Stimulated activated effector memory CD8-positive, alpha-beta T cell treated with anti-CD3 and anti-CD28 coated beads, Interleukin-12 subunit alpha, Interleukin-12 subunit beta, amount 100 ng/mL, for 72 hours (primary cell): Measurements from ENCODE around the gene TGFBR2.
"Not testable (repeated sequence)": the region's sequence is repeated elsewhere in the genome, so short reads cannot be mapped to it uniquely, and the experiment has no call there.

ENCODE experiments used
- ATAC-seq: fragments of 150-1000 bp; cut with Tn5 transposase; 2 replicates; pipeline ENCODE4 v1.10.0; 2021
- DNase-seq, 2 donors: peaks; one replicate each; pipeline ENCODE4 v3.0.0; 2021 to 2022; ENCODE audit warnings: low spot score in 2 of 2
- H3K27ac Mint-ChIP-seq: one replicate; pipeline ENCODE4 v1.8.0; 2022; ENCODE audit warnings: mild to moderate bottlenecking, mixed read lengths
- H3K36me3 Mint-ChIP-seq: one replicate; pipeline ENCODE4 v1.8.0; 2022; ENCODE audit warnings: mild to moderate bottlenecking, mixed read lengths
- H3K4me1 Mint-ChIP-seq: one replicate; pipeline ENCODE4 v1.8.0; 2022; ENCODE audit warnings: mixed read lengths
- H3K4me3 Mint-ChIP-seq: one replicate; pipeline ENCODE4 v1.8.0; 2022; ENCODE audit warnings: mild to moderate bottlenecking, mixed read lengths
- H3K9me3 Mint-ChIP-seq: one replicate; pipeline ENCODE4 v1.8.0; 2022; ENCODE audit warnings: mixed read lengths

TGFBR2 gene

GRCh38 chr3:30622047-30622545, 15.7 kb downstream of the TGFBR2 start:
- Mint-ChIP-seq H3K4me1 (peaks cover 83% of the 10 kb centered on the region), H3K4me3 (peak overlapping the region; percentile 82), H3K36me3 (peaks cover 100% of the 10 kb centered on the region), H3K27ac (peak overlapping the region; percentile 89), H3K9me3 (no peaks in the 10 kb centered on the region)
- ATAC-seq (peak; percentile 23), DNase-seq (no peak)

- peaks cover 96% of the 10 kb centered on the region for H3K36me3 Mint-ChIP-seq
- no peaks in the 10 kb centered on the region for H3K9me3 Mint-ChIP-seq
- DNase-seq (no peak), ATAC-seq (no peak)
- peak overlapping the region; percentile 82 for H3K4me3 Mint-ChIP-seq
- peaks cover 79% of the 10 kb centered on the region for H3K4me1 Mint-ChIP-seq
- peak overlapping the region; percentile 89 for H3K27ac Mint-ChIP-seq
Observed at GRCh38 chr3:30622790-30623189, 16.4 kb downstream of the TGFBR2 start.

GRCh38 chr3:30623351-30623750, 16.9 kb downstream of the TGFBR2 start:
- no peak for DNase-seq
- Mint-ChIP-seq H3K36me3 (peaks cover 96% of the 10 kb centered on the region), H3K4me1 (peaks cover 77% of the 10 kb centered on the region), H3K4me3 (peak overlapping the region; percentile 82), H3K27ac (peak overlapping the region; percentile 89), H3K9me3 (no peaks in the 10 kb centered on the region)
- ATAC-seq: peak; percentile 57

- Mint-ChIP-seq H3K4me3 (peak overlapping the region; percentile 82), H3K36me3 (peaks cover 95% of the 10 kb centered on the region), H3K27ac (peak overlapping the region; percentile 89), H3K4me1 (peaks cover 77% of the 10 kb centered on the region)
- DNase-seq, H3K9me3 Mint-ChIP-seq, ATAC-seq: not testable (repeated sequence)
Observed at GRCh38 chr3:30624480-30624879, 18.1 kb downstream of the TGFBR2 start.

GRCh38 chr3:30625541-30626438, 19.4 kb downstream of the TGFBR2 start:
- H3K4me1 Mint-ChIP-seq: peaks cover 75% of the 10 kb centered on the region
- no peaks in the 10 kb centered on the region for H3K9me3 Mint-ChIP-seq
- peaks cover 95% of the 10 kb centered on the region for H3K36me3 Mint-ChIP-seq
- peak overlapping the region; percentile 81 for H3K27ac Mint-ChIP-seq
- no peak for ATAC-seq
- DNase-seq: no peak
- peak overlapping the region; percentile 31 for H3K4me3 Mint-ChIP-seq

GRCh38 chr3:30626443-30627180, 20.2 kb downstream of the TGFBR2 start:
- Mint-ChIP-seq H3K4me3 (peak overlapping the region; percentile 31), H3K4me1 (peaks cover 72% of the 10 kb centered on the region), H3K27ac (peak overlapping the region; percentile 81), H3K9me3 (no peaks in the 10 kb centered on the region), H3K36me3 (peaks cover 95% of the 10 kb centered on the region)
- DNase-seq (no peak), ATAC-seq (no peak)

GRCh38 chr3:30628205-30628900, 22.0 kb downstream of the TGFBR2 start:
- H3K4me3 Mint-ChIP-seq: peak overlapping the region; percentile 70
- peaks cover 95% of the 10 kb centered on the region for H3K36me3 Mint-ChIP-seq
- H3K4me1 Mint-ChIP-seq: peaks cover 75% of the 10 kb centered on the region
- no peak for ATAC-seq
- DNase-seq: no peak
- H3K27ac Mint-ChIP-seq: peak overlapping the region; percentile 96
- no peaks in the 10 kb centered on the region for H3K9me3 Mint-ChIP-seq

GRCh38 chr3:30628901-30629590, 22.6 kb downstream of the TGFBR2 start:
- H3K36me3 Mint-ChIP-seq: peaks cover 91% of the 10 kb centered on the region
- peaks cover 70% of the 10 kb centered on the region for H3K4me1 Mint-ChIP-seq

GRCh38 chr3:30629746-30630145, 23.3 kb downstream of the TGFBR2 start:
- Mint-ChIP-seq H3K9me3 (no peaks in the 10 kb centered on the region), H3K36me3 (peaks cover 91% of the 10 kb centered on the region), H3K4me3 (peak overlapping the region; percentile 70), H3K27ac (peak overlapping the region; percentile 96), H3K4me1 (peaks cover 73% of the 10 kb centered on the region)
- ATAC-seq: peak; percentile 1
- DNase-seq: no peak

More at GRCh38 chr3:30628901-30629590, 22.6 kb downstream of the TGFBR2 start:
- peak overlapping the region; percentile 96 for H3K27ac Mint-ChIP-seq
- DNase-seq: no peak
- peak; percentile 26 for ATAC-seq
- H3K9me3 Mint-ChIP-seq: no peaks in the 10 kb centered on the region
- peak overlapping the region; percentile 70 for H3K4me3 Mint-ChIP-seq

- H3K36me3 Mint-ChIP-seq: peaks cover 91% of the 10 kb centered on the region
- H3K9me3 Mint-ChIP-seq: no peaks in the 10 kb centered on the region
- H3K27ac Mint-ChIP-seq: peak overlapping the region; percentile 96
- H3K4me3 Mint-ChIP-seq: peak overlapping the region; percentile 70
- DNase-seq: peak in 1 of 2 donors; percentile 59
- no peak for ATAC-seq
- peaks cover 80% of the 10 kb centered on the region for H3K4me1 Mint-ChIP-seq
Observed at GRCh38 chr3:30630238-30631030, 24.0 kb downstream of the TGFBR2 start.

GRCh38 chr3:30631243-30631904, 25.0 kb downstream of the TGFBR2 start:
- peaks cover 91% of the 10 kb centered on the region for H3K36me3 Mint-ChIP-seq

GRCh38 chr3:30632065-30632464, 25.7 kb downstream of the TGFBR2 start:
- no peak for DNase-seq
- Mint-ChIP-seq H3K4me1 (peaks cover 77% of the 10 kb centered on the region), H3K4me3 (peak overlapping the region; percentile 70), H3K36me3 (peaks cover 91% of the 10 kb centered on the region), H3K27ac (peak overlapping the region; percentile 96), H3K9me3 (no peaks in the 10 kb centered on the region)
- ATAC-seq: no peak

More at GRCh38 chr3:30631243-30631904, 25.0 kb downstream of the TGFBR2 start:
- H3K4me3 Mint-ChIP-seq: peak overlapping the region; percentile 70
- peak; percentile 93 for ATAC-seq
- peaks cover 78% of the 10 kb centered on the region for H3K4me1 Mint-ChIP-seq
- DNase-seq: peak in 1 of 2 donors; percentile 83
- H3K9me3 Mint-ChIP-seq: no peaks in the 10 kb centered on the region
- peak overlapping the region; percentile 96 for H3K27ac Mint-ChIP-seq

- DNase-seq (no peak), ATAC-seq (no peak)
- Mint-ChIP-seq H3K27ac (peak overlapping the region; percentile 96), H3K4me1 (peaks cover 78% of the 10 kb centered on the region), H3K36me3 (peaks cover 92% of the 10 kb centered on the region), H3K4me3 (peak overlapping the region; percentile 70), H3K9me3 (no peaks in the 10 kb centered on the region)
Observed at GRCh38 chr3:30632521-30632920, 26.1 kb downstream of the TGFBR2 start.
